Subcutaneous adipose tissue (tissue), 1 donor: ENCODE results near the gene RMP24.

Source experiments
- TF ChIP-seq, protein P1 (sequence below): fragments of 450-650 bp; IDR thresholded peaks from one replicate; pipeline ENCODE4 v1.5.1; 2016; ENCODE audit warnings: low read depth, mild to moderate bottlenecking, control low read depth, antibody characterized with exemption, moderate library complexity

The RMP24 gene

DNA sequence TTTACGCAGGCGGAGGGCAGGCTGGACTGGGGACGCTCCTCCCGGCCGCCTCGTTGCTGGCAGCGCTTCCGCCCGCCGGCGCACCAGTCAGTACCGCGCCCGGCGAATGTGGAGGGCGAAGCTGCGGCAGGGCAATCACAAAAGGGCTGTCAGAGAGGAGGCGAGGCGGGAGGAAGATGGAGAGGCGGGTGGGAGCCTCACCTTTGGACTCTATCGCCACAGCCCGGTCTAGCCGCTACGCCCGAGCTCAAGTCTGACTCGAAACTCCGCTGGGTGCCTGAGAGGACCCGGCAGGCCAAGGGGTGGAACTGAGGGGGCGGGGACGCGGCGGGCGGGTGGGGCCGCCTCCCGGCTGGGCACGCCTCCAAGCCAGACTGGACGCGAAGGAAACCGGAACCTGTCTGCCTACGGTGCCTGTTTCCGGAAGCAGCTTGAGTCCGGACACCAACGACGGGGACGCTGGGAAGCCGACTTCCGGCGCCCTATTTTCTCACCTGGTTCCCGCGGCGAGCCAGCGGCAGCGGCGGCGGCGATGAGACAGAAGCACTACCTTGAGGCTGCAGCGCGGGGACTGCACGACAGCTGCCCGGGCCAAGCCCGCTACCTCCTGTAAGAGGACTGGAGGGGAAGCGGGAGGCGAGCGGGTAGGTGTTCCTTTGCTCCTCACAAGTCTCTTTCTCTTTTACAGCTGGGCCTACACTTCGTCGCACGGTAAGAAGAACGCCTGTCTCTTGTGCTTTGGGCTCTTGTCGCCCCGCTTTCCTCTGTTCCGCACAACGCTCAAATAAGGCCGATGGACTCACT, at the start of gene RMP24:
Gene RMP24 (plus strand): TSS at position 483 of the 804 bp plus-strand sequence.
- TF ChIP-seq, protein P1, sequence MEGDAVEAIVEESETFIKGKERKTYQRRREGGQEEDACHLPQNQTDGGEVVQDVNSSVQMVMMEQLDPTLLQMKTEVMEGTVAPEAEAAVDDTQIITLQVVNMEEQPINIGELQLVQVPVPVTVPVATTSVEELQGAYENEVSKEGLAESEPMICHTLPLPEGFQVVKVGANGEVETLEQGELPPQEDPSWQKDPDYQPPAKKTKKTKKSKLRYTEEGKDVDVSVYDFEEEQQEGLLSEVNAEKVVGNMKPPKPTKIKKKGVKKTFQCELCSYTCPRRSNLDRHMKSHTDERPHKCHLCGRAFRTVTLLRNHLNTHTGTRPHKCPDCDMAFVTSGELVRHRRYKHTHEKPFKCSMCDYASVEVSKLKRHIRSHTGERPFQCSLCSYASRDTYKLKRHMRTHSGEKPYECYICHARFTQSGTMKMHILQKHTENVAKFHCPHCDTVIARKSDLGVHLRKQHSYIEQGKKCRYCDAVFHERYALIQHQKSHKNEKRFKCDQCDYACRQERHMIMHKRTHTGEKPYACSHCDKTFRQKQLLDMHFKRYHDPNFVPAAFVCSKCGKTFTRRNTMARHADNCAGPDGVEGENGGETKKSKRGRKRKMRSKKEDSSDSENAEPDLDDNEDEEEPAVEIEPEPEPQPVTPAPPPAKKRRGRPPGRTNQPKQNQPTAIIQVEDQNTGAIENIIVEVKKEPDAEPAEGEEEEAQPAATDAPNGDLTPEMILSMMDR = no peak

DNA sequence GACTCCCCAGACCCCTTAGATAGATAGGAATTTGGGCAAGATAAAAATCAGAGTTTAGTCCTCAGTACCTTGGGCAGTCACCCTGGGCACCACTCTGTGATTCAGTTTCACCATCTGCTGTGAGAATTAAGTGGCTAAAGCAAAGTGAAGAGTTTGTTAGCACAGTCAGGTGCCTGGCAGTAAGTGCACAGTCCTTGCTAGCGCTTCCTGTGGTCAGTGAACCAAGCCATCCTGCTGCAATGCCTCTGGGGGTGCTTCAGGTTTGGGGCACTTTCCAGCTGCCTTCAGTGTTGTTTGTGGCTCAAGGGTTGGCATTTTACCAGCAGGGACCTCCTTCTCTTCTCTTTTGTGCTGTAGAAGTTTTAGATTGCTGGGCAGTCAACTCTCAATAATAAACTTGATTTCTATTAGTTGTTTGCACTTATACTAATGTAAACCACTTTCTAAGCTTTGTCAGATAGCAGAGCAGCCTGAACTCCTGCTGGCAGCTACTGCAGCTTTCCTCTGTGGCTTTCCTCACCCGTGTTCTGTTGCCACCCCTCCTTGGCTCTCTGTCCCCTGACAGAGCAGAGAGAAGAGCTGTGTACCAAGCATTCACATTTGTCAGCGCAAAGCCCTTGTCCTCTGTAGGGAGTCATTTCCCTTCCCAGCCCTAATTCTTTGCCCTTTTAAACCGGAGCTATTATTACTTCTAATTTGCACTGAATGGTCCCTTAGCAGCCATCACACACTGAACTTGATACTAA, 48.4 kb upstream of the RMP24 start:
- TF ChIP-seq, protein P1 = no peak

DNA sequence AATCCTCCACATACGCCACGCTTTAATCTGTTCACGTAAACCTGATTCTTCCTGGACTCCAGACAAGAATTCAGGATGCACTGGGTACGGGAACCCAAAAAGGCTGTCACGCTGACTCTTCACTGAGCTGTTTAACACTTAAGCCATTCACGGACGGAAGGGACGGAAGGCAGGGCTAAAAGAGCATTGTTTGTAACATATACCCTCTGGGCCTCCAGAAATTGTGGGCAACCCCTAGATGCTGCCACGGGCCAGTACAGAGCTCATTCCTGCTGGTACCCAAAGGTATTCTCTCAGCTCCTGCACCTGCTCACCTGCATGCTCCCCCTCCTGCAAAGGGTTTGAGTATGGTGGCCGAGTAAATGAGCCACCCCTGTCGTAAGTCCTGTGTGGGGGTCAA, 45.6 kb upstream of the RMP24 start:
- TF ChIP-seq, protein P1 = no peak

DNA sequence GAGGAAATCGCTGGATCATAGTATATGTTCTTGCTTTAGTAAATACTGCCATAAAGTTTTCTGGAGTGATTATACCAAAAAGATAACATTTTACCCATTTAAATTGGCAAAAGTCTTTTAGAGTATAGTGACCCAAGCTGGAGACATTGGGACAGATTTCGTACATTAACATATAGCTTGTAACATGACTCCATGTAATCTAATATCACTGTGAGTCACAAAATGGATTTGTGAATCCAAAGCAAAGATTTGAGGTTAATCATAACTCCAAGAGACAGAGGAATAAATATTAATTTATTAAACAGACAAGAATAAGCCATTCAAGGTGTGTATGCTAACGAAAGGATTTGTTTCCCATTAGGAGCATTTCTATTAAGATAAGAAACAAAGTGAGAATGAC, 45.0 kb upstream of the RMP24 start:
- TF ChIP-seq, protein P1 = no peak

DNA sequence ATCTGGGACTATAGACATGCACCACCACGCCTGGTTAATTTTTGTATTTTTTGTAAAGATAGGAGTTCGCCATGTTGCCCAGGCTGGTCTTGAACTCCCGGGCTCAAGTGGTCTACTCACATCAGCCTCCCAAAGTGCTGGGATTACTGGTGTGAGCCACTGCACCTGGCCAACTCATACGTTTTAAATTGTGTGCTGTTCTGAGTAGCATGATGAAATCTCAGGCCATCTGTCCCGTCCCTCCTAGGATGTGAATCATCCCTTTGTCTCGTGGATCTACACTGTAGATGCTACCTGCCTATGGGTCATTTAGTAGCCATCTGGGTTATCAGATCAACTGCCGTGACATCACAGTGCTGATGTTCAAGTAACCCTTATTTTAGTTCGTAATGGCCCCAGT, 38.5 kb upstream of the RMP24 start:
- TF ChIP-seq, protein P1 = no peak

DNA sequence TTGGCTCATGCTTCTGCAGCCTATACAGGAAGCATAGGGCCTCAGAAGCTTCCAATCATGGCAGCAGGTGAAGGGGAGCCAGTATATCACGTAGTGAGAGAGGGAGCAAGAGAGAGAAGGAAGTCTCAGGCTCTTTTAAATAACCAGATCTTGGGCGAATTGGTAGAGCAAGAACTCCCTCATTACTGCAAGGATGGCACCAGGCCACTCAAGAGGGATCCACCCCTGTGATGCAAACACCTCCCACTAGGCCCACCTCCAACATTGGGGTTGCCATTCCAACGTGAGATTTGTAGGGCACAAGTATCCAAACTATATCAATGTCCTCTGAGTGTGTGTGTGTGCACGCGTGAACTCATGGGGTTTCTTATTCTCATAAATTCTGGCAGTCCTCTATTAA, 37.6 kb upstream of the RMP24 start:
- TF ChIP-seq, protein P1 = no peak

DNA sequence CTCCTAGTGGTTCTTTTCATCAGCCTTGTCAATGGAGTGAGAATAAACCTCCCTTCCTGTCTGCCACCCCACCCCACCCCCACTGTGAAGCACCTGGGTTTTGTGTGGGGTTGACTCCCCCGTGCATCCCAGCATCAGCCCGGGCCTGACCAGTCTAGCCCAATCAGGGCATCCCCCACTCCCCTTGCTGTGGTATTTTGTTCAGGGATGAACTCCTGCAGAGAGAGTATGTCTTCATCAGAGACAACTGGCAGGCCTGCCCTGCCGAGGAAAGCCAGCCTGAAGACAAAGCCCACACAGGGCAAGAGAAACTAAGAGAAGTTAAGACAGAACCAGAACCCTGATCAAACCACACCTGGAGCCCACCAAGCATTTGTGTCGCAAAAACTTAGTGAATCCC, 36.7 kb upstream of the RMP24 start:
- TF ChIP-seq, protein P1 = no peak
